Mammary microvascular endothelial cell (primary cell): ENCODE data around the gene UGDH. TPM values are rescaled to one million over a fixed set of nuclear protein-coding genes. Genes with fewer than 3 reads are reported as not detected.

Experiments used
- total RNA-seq: library from RNA; depleted of rRNA; stranded (reverse); fragments of >200 nt; gene quantifications from 2 replicates; pipeline ENCODE4 v1.2.3, GENCODE V29; 2015

UGDH gene
- total RNA-seq: 38.6 and 42.7 TPM in 2 replicates

DNA sequence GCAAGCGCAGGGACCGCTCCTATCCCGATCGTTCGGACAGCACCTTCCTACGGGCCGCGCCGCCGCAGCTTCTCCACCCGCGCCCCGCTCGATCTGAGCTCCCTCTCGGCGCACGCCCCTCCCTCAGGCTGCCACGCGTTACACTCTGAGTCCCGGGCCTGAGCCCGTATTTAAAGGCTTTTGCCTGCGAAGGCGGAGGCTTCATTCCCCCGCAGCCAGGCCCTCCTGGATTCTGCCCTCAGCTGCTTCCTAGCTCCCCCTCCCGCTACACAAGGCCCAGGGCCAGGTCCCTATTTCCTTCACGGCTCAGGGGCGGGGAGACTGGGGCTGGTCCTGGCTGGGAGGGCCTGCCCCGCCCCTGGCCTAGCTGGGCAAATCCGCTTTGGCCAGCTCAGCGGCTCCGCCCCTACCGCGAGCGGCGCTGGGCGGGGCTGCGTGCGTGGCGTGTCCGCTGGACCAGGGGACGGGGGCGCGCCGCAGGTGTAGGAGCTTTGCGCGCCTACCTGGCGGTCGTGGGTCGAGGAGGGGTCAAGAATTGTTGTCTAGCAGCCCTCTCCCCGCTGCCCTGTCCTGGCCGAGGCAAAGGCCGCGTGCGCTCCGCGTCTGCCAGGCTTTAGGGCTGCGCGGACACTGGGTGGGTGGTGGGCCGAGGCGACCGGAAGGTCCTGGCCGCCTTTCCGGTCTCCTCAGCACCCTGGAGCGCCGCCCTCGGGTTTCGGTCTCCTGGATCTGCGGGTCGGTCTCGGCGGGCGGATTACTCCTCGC lies at the start of gene UGDH:
Gene UGDH, minus strand, starts transcription at position 144 of the 765 bp plus-strand sequence. CDS start 5,927 bp downstream, outside the sequence.

GRCh38 chr4:39458505-39459300 lies 68.5 kb downstream of the UGDH start, which contains the start of the genes LIAS and RPL9:
TSS of gene LIAS (plus strand) at chr4:39459056. CDS start at chr4:39459118, 62 bp downstream.
TSS of gene RPL9 (minus strand) at chr4:39458922. CDS start at chr4:39458439, 483 bp downstream.

Other genes with a start within 250 kb of the UGDH start
- gene RFC1, start 161.1 kb downstream of the UGDH start, total RNA-seq: 32.1 and 43.8 TPM in 2 replicates
- gene KLB, start 120.5 kb downstream of the UGDH start, total RNA-seq: under 0.01 TPM in 1 of 2 replicates, not detected in the other
- gene RPL9, start 68.5 kb downstream of the UGDH start, total RNA-seq: 3,479 and 3,737 TPM in 2 replicates
- 6.6 and 11.3 TPM in 2 replicates for gene LIAS, start 68.4 kb downstream of the UGDH start, total RNA-seq
- 8.4 and 10.9 TPM in 2 replicates for gene SMIM14, start 111.4 kb upstream of the UGDH start, total RNA-seq
- 18.7 and 26.8 TPM in 2 replicates for gene UBE2K, start 170.7 kb upstream of the UGDH start, total RNA-seq